HepG2 (cell line): Measurements from ENCODE around the gene ARHGEF3. TPM values are rescaled to one million over a fixed set of nuclear protein-coding genes. Genes with fewer than 3 reads are reported as not detected.
A peak's percentile ranks its signal among the peaks of the same experiment; 100 is the strongest.

ENCODE experiments used
- ATAC-seq: fragments of 200-7000 bp; cut with Tn5 transposase; 3 replicates; pipeline ENCODE4 v1.9.1; 2020; ENCODE audit warnings: mild to moderate bottlenecking, moderate library complexity
- BruUV-seq: library from RNA; stranded (reverse); fragments of 400-500 nt; replicated peaks from 2 replicates; lab custom pipeline; 2021; lab: Mats Ljungman, UMichigan
- CTCF ChIA-PET: fragments of 300-600 bp; formaldehyde crosslinking; extraction: SDS; loops from one replicate; lab custom pipeline; 2021; ENCODE audit warnings: low total read pairs, inconsistent platforms, low intra/inter-chr PET ratio; lab: Yijun Ruan, JAX
- POLR2A ChIA-PET: fragments of 350-600 bp; sonication (Branson Sonifier 250); formaldehyde crosslinking; loops from one replicate; lab custom pipeline; 2020; ENCODE audit warnings: antibody characterized with exemption, inconsistent platforms; lab: Yijun Ruan, JAX
- DNase-seq: peaks from one replicate; pipeline ENCODE4 v3.0.0-alpha.2; 2015; ENCODE audit warnings: low spot score
- FAIRE-seq: peaks from 3 replicates; lab custom pipeline; 2011; peaks lifted over from hg19 to GRCh38; lab: Jason Lieb, UNC
- H2AFZ ChIP-seq: one replicate; pipeline ENCODE4 v1.6.1; 2011; ENCODE audit warnings: low read length, inconsistent platforms
- H3K27ac ChIP-seq: fragments of 300-600 bp; 3 replicates; pipeline ENCODE4 v1.8.0; 2011; ENCODE audit warnings: mixed run types, mild to moderate bottlenecking, mixed read lengths, low read length, inconsistent platforms; ENCODE audit not compliant: insufficient read depth; ENCODE audit errors: extremely low read length
- H3K27me3 ChIP-seq, 2 experiments: fragments of 200-600 bp in 1 of 2; 2 replicates in 1 of 2; 3 replicates in 1 of 2; pipeline versions ENCODE4 v1.6.0 to v1.8.0; 2011; ENCODE audit warnings: low read length in 2 of 2, mild to moderate bottlenecking in 2 of 2, moderate library complexity in 2 of 2, inconsistent platforms in 1 of 2; ENCODE audit not compliant: insufficient read depth in 2 of 2, control insufficient read depth in 1 of 2
- H3K36me3 ChIP-seq, 2 experiments: fragments of 200-600 bp in 1 of 2; replicated peaks in 1 of 2; 2 replicates in 1 of 2; 3 replicates in 1 of 2; pipeline versions ENCODE4 v1.5.1 to v1.8.0; 2011; ENCODE audit warnings: low read length in 2 of 2, inconsistent platforms in 1 of 2; ENCODE audit not compliant: insufficient read depth in 2 of 2, control insufficient read depth in 1 of 2
- H3K4me1 ChIP-seq: 2 replicates; pipeline ENCODE4 v1.5.1; 2012; ENCODE audit warnings: low read length, inconsistent platforms; ENCODE audit not compliant: insufficient read depth
- H3K4me2 ChIP-seq: 2 replicates; pipeline ENCODE4 v1.6.0; 2011; ENCODE audit warnings: low read depth, low read length, inconsistent platforms
- H3K4me3 ChIP-seq, 3 experiments: fragments of 200-600 bp in 1 of 3; sonication (generic), shearing (Covaris generic) in 1 of 3; replicated peaks in 1 of 3; 2 replicates each; pipeline ENCODE4 v1.5.1; 2011 to 2016; ENCODE audit warnings: low read length in 3 of 3, inconsistent platforms in 2 of 3, low read depth in 2 of 3, mild to moderate bottlenecking in 2 of 3, control low read depth in 1 of 3, mixed read lengths in 1 of 3; ENCODE audit not compliant: insufficient read depth in 1 of 3
- H3K79me2 ChIP-seq: one replicate; pipeline ENCODE4 v1.6.1; 2011; ENCODE audit warnings: low read length, inconsistent platforms; ENCODE audit not compliant: insufficient read depth
- H3K9ac ChIP-seq: 2 replicates; pipeline ENCODE4 v1.6.0; 2011; ENCODE audit warnings: mild to moderate bottlenecking, low read depth, low read length, inconsistent platforms; ENCODE audit not compliant: insufficient read depth
- H3K9me3 ChIP-seq: 2 replicates; pipeline ENCODE4 v1.5.1; 2012; ENCODE audit warnings: mild to moderate bottlenecking, low read length
- H4K20me1 ChIP-seq: 2 replicates; pipeline ENCODE4 v1.6.0; 2011; ENCODE audit warnings: inconsistent platforms, mild to moderate bottlenecking, low read length, moderate library complexity; ENCODE audit not compliant: insufficient read depth
- CREM ChIP-seq, 2 experiments: sonication (generic) in 1 of 2; formaldehyde crosslinking in 1 of 2; IDR thresholded peaks; 2 replicates each; pipeline versions ENCODE4 v1.4.0 to v1.6.1; 2016 to 2020; ENCODE audit warnings: antibody characterized with exemption in 1 of 2, mild to moderate bottlenecking in 1 of 2, missing genetic modification reagents in 1 of 2
- FOXA1 ChIP-seq, 2 experiments: fragments of 450-650 bp in 1 of 2; sonication (generic) in 1 of 2; formaldehyde crosslinking in 1 of 2; IDR thresholded peaks; 2 replicates each; pipeline versions ENCODE4 v1.4.0 to v1.6.1; 2016 to 2020; ENCODE audit warnings: missing genetic modification reagents in 1 of 2
- GATA4 ChIP-seq: sonication (generic); IDR thresholded peaks from 2 replicates; pipeline ENCODE4 v1.6.1; 2016; ENCODE audit warnings: antibody characterized with exemption, low read depth, borderline replicate concordance
- GATAD2A ChIP-seq: IDR thresholded peaks from 2 replicates; pipeline ENCODE4 v1.6.1; 2016
- GMEB1 ChIP-seq: sonication (generic); formaldehyde crosslinking; IDR thresholded peaks from 2 replicates; pipeline ENCODE4 v1.5.1; 2020; ENCODE audit warnings: missing genetic modification reagents, mild to moderate bottlenecking, borderline replicate concordance
- HNF4A ChIP-seq: sonication (generic); formaldehyde crosslinking; IDR thresholded peaks from 2 replicates; pipeline ENCODE4 v1.4.0; 2020; ENCODE audit warnings: missing genetic modification reagents
- MBNL3 ChIP-seq: fragments of 250-450 bp; sonication (Bioruptor Pico); conservative IDR thresholded peaks from 2 replicates; pipeline ENCODE4 v1.8.0; 2022; ENCODE audit warnings: mild to moderate bottlenecking, inconsistent platforms
- RFXAP ChIP-seq: sonication (generic); formaldehyde crosslinking; IDR thresholded peaks from 2 replicates; pipeline ENCODE4 v1.4.0; 2020; ENCODE audit warnings: missing genetic modification reagents, borderline replicate concordance
- SOX13 ChIP-seq, 3 experiments: fragments of 450-650 bp in 1 of 3; sonication (generic) in 1 of 3; formaldehyde crosslinking in 1 of 3; IDR thresholded peaks in 2 of 3; conservative IDR thresholded peaks in 1 of 3; 2 replicates each; pipeline versions ENCODE4 v1.5.0 to v1.6.1; 2016 to 2020; ENCODE audit warnings: antibody characterized with exemption in 1 of 3, mild to moderate bottlenecking in 1 of 3, missing compliant biosample characterization in 1 of 3, missing genetic modification reagents in 1 of 3, moderate library complexity in 1 of 3
- TP53 ChIP-seq: sonication (generic); formaldehyde crosslinking; conservative IDR thresholded peaks from 2 replicates; pipeline ENCODE4 v1.4.0; 2020; ENCODE audit warnings: missing genetic modification reagents
- USF2 ChIP-seq, 2 experiments: sonication (generic) in 1 of 2; formaldehyde crosslinking in 1 of 2; IDR thresholded peaks; 2 replicates each; pipeline versions ENCODE4 v1.5.1 to v1.6.1; 2011 to 2020; ENCODE audit warnings: borderline replicate concordance in 1 of 2, low read depth in 1 of 2, low read length in 1 of 2, mild to moderate bottlenecking in 1 of 2, missing genetic modification reagents in 1 of 2, moderate library complexity in 1 of 2
- ZMYM4 ChIP-seq: sonication (generic); formaldehyde crosslinking; IDR thresholded peaks from 2 replicates; pipeline ENCODE4 v1.8.1; 2023; ENCODE audit warnings: mild to moderate bottlenecking, missing genetic modification reagents
- ZNF460 ChIP-seq: sonication (generic); formaldehyde crosslinking; IDR thresholded peaks from 2 replicates; pipeline ENCODE4 v1.5.1; 2020; ENCODE audit warnings: missing genetic modification reagents, mild to moderate bottlenecking, borderline replicate concordance
- ZNF644 ChIP-seq: IDR thresholded peaks from 2 replicates; pipeline ENCODE4 v1.6.1; 2016; ENCODE audit warnings: low read depth
- ZNF674 ChIP-seq: sonication (generic); formaldehyde crosslinking; IDR thresholded peaks from 2 replicates; pipeline ENCODE4 v1.5.0; 2020; ENCODE audit warnings: low read depth, mild to moderate bottlenecking, missing genetic modification reagents
- ZNF749 ChIP-seq: sonication (generic); formaldehyde crosslinking; IDR thresholded peaks from 2 replicates; pipeline ENCODE4 v1.8.0; 2022; ENCODE audit warnings: mild to moderate bottlenecking, missing genetic modification reagents, moderate library complexity, borderline replicate concordance
- ZNF768 ChIP-seq: sonication (generic); formaldehyde crosslinking; IDR thresholded peaks from 2 replicates; pipeline ENCODE4 v1.4.0; 2020; ENCODE audit warnings: missing genetic modification reagents
- WGBS: methylation state at CpG from one replicate; pipeline ENCODE4 v1.1.6; 2017; ENCODE audit warnings: low lambda C conversion rate; 5-methylcytosine and 5-hydroxymethylcytosine counted together
- in situ Hi-C: cut with HindIII; loops from 2 replicates; pipeline ENCODE4 v1.10.0; 2017; ENCODE audit warnings: low pct_unique_long_range_greater_than_20kb; ENCODE audit not compliant: extremely low pct_ligation_motif_present
- intact Hi-C: fragments of 100-400 bp; cut with micrococcal nuclease; formaldehyde crosslinking; loops from one replicate; pipeline ENCODE4 v1.10.0; 2022; ENCODE audit not compliant: unreplicated experiment
- polyA plus RNA-seq, 8 experiments: library from polyadenylated mRNA; depleted of rRNA in 3 of 8; stranded (reverse) in 7 of 8; unstranded in 1 of 8; fragments of >200 nt; fragmentation: Illumina TruSeq in 4 of 8; extraction: Trizol in 4 of 8; gene quantifications; 2 replicates each; pipeline versions ENCODE4 v1.2.1 to v1.2.3, GENCODE V29; 2011 to 2016; ENCODE audit warnings: low read depth in 4 of 8, missing spikeins in 1 of 8, mixed read lengths in 1 of 8; ENCODE audit not compliant: insufficient read depth in 1 of 8
- total RNA-seq, 5 experiments: library from RNA; depleted of rRNA; stranded (reverse); fragments of >200 nt; fragmentation: Illumina TruSeq; extraction: Trizol; gene quantifications; 2 replicates each; pipeline ENCODE4 v1.2.3, GENCODE V29; 2016; ENCODE audit warnings: low read depth in 1 of 5

ARHGEF3 gene
- total and polyA plus RNA-seq, 2 of the 13 experiments (the other 11 are each of a cell fraction or from before 2014, with no cell fraction given), result 14.8 to 23.1 TPM

GRCh38 chr3:56818156-56818985 is 16.6 kb upstream of the ARHGEF3 start (continued):
- TF ChIP-seq USF2 (IDR thresholded peaks at IDR 0.05; ENCODE audit: low read depth, low read length) (no peak), USF2 (CRISPR knock-in tag; IDR thresholded peaks at IDR 0.05; ENCODE audit: borderline replicate concordance) (no peak), TP53 (no peak)
- TF ChIP-seq, all 625 proteins: peak for 57

- DNase-seq (no peak), FAIRE-seq (no peak), ATAC-seq (no peak)
- H3K4me1 ChIP-seq, result peaks cover 60% of the 10 kb centered on the region
- BruUV-seq, result no TSS peak
- H2AFZ ChIP-seq, result no peak overlapping the region
- peak overlapping the region; percentile 58 for H3K27ac ChIP-seq
- WGBS, result 60% methylated on average over 1 of the region's 4 CpGs
- no peaks in the 10 kb centered on the region for H4K20me1 ChIP-seq
- no peak overlapping the region for H3K4me3 ChIP-seq
- H3K4me2 ChIP-seq, result peak overlapping the region; percentile 60; the same call in 1 of the 2 replicates
- H3K27me3 ChIP-seq, result no peaks in the 10 kb centered on the region
- POLR2A ChIA-PET, result interaction anchor here (3.0 to 3.8 kb wide), 2 partner anchors 17 to 172 kb away, joined by 19 to 42 read pairs; partner anchors contain the start of gene ARHGEF3
- no peaks in the 10 kb centered on the region for H3K36me3 ChIP-seq
- no peaks in the 10 kb centered on the region for H3K79me2 ChIP-seq
- no peaks in the 10 kb centered on the region for H3K9me3 ChIP-seq
- CTCF ChIA-PET, result no interaction called here
- intact Hi-C loops (loop anchor here (2.0 to 5.0 kb wide), 2 partner anchors 17 to 170 kb away; partner anchors contain the start of gene ARHGEF3), in situ Hi-C loops (no loop called here)
- TF ChIP-seq HNF4A (CRISPR knock-in tag) (0 out of 2 replicates have a peak, but pooled peaks have one; percentile 7), GATA4 (no peak), CREM (IDR thresholded peaks at IDR 0.05) (no peak), CREM (CRISPR knock-in tag; IDR thresholded peaks at IDR 0.05) (no peak), MBNL3 (CRISPR knock-in tag) (no peak), GATAD2A (CRISPR knock-in tag) (0 out of 2 replicates have a peak, but pooled peaks have one; percentile 18), ZNF644 (CRISPR knock-in tag) (peak; percentile 24; the same call in 1 of the 2 replicates), ZNF768 (peak; percentile 64), ZNF674 (no peak), SOX13 (IDR thresholded peaks at IDR 0.05) (no peak), SOX13 (CRISPR knock-in tag; conservative IDR thresholded peaks at IDR 0.05 in 1 of 2, IDR thresholded peaks at IDR 0.05 in 1 of 2) (0 out of 4 replicates have a peak, but pooled peaks of 1 of the 2 experiments have one; percentile 14), GMEB1 (CRISPR knock-in tag) (0 out of 2 replicates have a peak, but pooled peaks have one; percentile 12), ZNF749 (CRISPR knock-in tag) (0 out of 2 replicates have a peak, but pooled peaks have one; percentile 28), ZMYM4 (0 out of 2 replicates have a peak, but pooled peaks have one; percentile 0), ZNF460 (no peak), RFXAP (CRISPR knock-in tag) (no peak), FOXA1 (IDR thresholded peaks at IDR 0.05) (no peak), FOXA1 (CRISPR knock-in tag; IDR thresholded peaks at IDR 0.05) (peak; percentile 27; the same call in 1 of the 2 replicates)
- H3K9ac ChIP-seq, result no peak overlapping the region
These were observed 15.9 kb upstream of the ARHGEF3 start for GRCh38 chr3:56817646-56818045.
